Frontal cortex (tissue), 4 donors: ENCODE data around the gene TIMM21. TPM values are rescaled to one million over a fixed set of nuclear protein-coding genes. Genes with fewer than 3 reads are reported as not detected.

Source experiments
- DNase-seq, 2 donors: peaks; one replicate each; pipeline ENCODE4 v3.0.0; 2012; ENCODE audit warnings: low spot score in 2 of 2
- FAIRE-seq: peaks from 2 replicates; lab custom pipeline; 2012; peaks lifted over from hg19 to GRCh38; lab: Jason Lieb, UNC
- total RNA-seq: library from RNA; depleted of rRNA; stranded (reverse); fragments of >200 nt; gene quantifications from one replicate; pipeline ENCODE4 v1.2.3, GENCODE V29; 2014
- donor health status: control.
- donor health status: control.
- donor health status: control.

Gene TIMM21
- total RNA-seq, 1 donor from 2014 or later = 36.3 TPM

- FAIRE-seq (no peak), DNase-seq (no peak)
These were observed 6.1 kb upstream of the TIMM21 start for GRCh38 chr18:74142252-74142651.

GRCh38 chr18:74146756-74147155, 1.6 kb upstream of the TIMM21 start:
- FAIRE-seq = no peak
- DNase-seq = no peak

GRCh38 chr18:74147491-74147778, 888 bp upstream of the TIMM21 start:
- FAIRE-seq (no peak), DNase-seq (no peak)

- no peak for DNase-seq
- no peak for FAIRE-seq
These were observed 284 bp downstream of the TIMM21 start for GRCh38 chr18:74148543-74149070.

- DNase-seq (no peak), FAIRE-seq (no peak)
These were observed 1.6 kb downstream of the TIMM21 start for GRCh38 chr18:74149878-74150277.

- DNase-seq = no peak
- no peak for FAIRE-seq
These were observed 3.9 kb downstream of the TIMM21 start for GRCh38 chr18:74152270-74152669.

- no peak for DNase-seq
- FAIRE-seq = no peak
These were observed 4.5 kb downstream of the TIMM21 start for GRCh38 chr18:74152857-74153256.

GRCh38 chr18:74153377-74153776, 5.1 kb downstream of the TIMM21 start:
- DNase-seq = no peak
- FAIRE-seq = no peak

- no peak for FAIRE-seq
- no peak for DNase-seq
These were observed 5.5 kb downstream of the TIMM21 start for GRCh38 chr18:74153793-74154192.

GRCh38 chr18:74154716-74155115, 6.4 kb downstream of the TIMM21 start:
- no peak for FAIRE-seq
- DNase-seq = no peak

- DNase-seq = no peak
These were observed 7.0 kb downstream of the TIMM21 start for GRCh38 chr18:74155276-74155675.

GRCh38 chr18:74163019-74163660, 14.8 kb downstream of the TIMM21 start:
- DNase-seq = no peak
- no peak for FAIRE-seq

More at GRCh38 chr18:74155276-74155675, 7.0 kb downstream of the TIMM21 start:
- no peak for FAIRE-seq

GRCh38 chr18:74166386-74166785, 18.1 kb downstream of the TIMM21 start:
- DNase-seq (no peak), FAIRE-seq (no peak)

GRCh38 chr18:74171910-74172606, 23.7 kb downstream of the TIMM21 start:
- DNase-seq = no peak
- no peak for FAIRE-seq

- no peak for DNase-seq
- FAIRE-seq = no peak
These were observed 24.5 kb downstream of the TIMM21 start for GRCh38 chr18:74172697-74173433.

GRCh38 chr18:74173434-74173750, 25.1 kb downstream of the TIMM21 start:
- no peak for FAIRE-seq

GRCh38 chr18:74175658-74176057, 27.3 kb downstream of the TIMM21 start:
- FAIRE-seq = no peak
- DNase-seq = no peak

More at GRCh38 chr18:74173434-74173750, 25.1 kb downstream of the TIMM21 start:
- no peak for DNase-seq

GRCh38 chr18:74178884-74179283, 30.6 kb downstream of the TIMM21 start:
- FAIRE-seq (no peak), DNase-seq (no peak)

GRCh38 chr18:74179623-74180199, 31.4 kb downstream of the TIMM21 start:
- no peak for FAIRE-seq
- no peak for DNase-seq

- FAIRE-seq (no peak), DNase-seq (no peak)
These were observed 34.0 kb downstream of the TIMM21 start for GRCh38 chr18:74182335-74182734.

- no peak for FAIRE-seq
- DNase-seq = no peak
These were observed 34.8 kb downstream of the TIMM21 start for GRCh38 chr18:74183130-74183529.
